Measurements from ENCODE around the gene LRRTM1.

LRRTM1 gene

GRCh38 chr2:80323610-80324009 lies 19.1 kb upstream of the LRRTM1 start:
- no peak for TF ChIP-seq CTCF (IDR thresholded peaks at IDR 0.05; ENCODE audit: borderline replicate concordance, insufficient read depth, low read depth, low read length)

GRCh38 chr2:80322958-80323357 lies 18.4 kb upstream of the LRRTM1 start:
- H3K4me3 ChIP-seq (ENCODE audit: low read depth, low read length), result no peak overlapping the region
- no peak for TF ChIP-seq CTCF (IDR thresholded peaks at IDR 0.05; ENCODE audit: borderline replicate concordance, insufficient read depth, low read depth, low read length)

More at GRCh38 chr2:80323610-80324009, 19.1 kb upstream of the LRRTM1 start:
- no peak overlapping the region for H3K4me3 ChIP-seq (ENCODE audit: low read depth, low read length)

- no peak for TF ChIP-seq CTCF (IDR thresholded peaks at IDR 0.05; ENCODE audit: borderline replicate concordance, insufficient read depth, low read depth, low read length)
These were observed 17.9 kb upstream of the LRRTM1 start for GRCh38 chr2:80322311-80322920.

GRCh38 chr2:80312282-80312839 lies 7.8 kb upstream of the LRRTM1 start:
- TF ChIP-seq CTCF (IDR thresholded peaks at IDR 0.05; ENCODE audit: borderline replicate concordance, insufficient read depth, low read depth, low read length), result no peak
- no peak overlapping the region for H3K4me3 ChIP-seq (ENCODE audit: low read depth, low read length)

More at GRCh38 chr2:80322311-80322920, 17.9 kb upstream of the LRRTM1 start:
- H3K4me3 ChIP-seq (ENCODE audit: low read depth, low read length), result no peak overlapping the region

- no peak for TF ChIP-seq CTCF (IDR thresholded peaks at IDR 0.05; ENCODE audit: borderline replicate concordance, insufficient read depth, low read depth, low read length)
- no peak overlapping the region for H3K4me3 ChIP-seq (ENCODE audit: low read depth, low read length)
These were observed 6.8 kb upstream of the LRRTM1 start for GRCh38 chr2:80311304-80311703.

GRCh38 chr2:80303006-80303908 lies 1.3 kb downstream of the LRRTM1 start:
- TF ChIP-seq CTCF (IDR thresholded peaks at IDR 0.05; ENCODE audit: borderline replicate concordance, insufficient read depth, low read depth, low read length), result no peak
- H3K4me3 ChIP-seq (ENCODE audit: low read depth, low read length), result no peak overlapping the region

All from GM12875 (cell line).